ENCODE measurements around the gene DNAI1. TPM values are rescaled to one million over a fixed set of nuclear protein-coding genes. Genes with fewer than 3 reads are reported as not detected.
"Not testable (repeated sequence)": the region's sequence is repeated elsewhere in the genome, so short reads cannot be mapped to it uniquely, and the experiment has no call there.

DNAI1 gene
- total and polyA plus RNA-seq, 7 experiments from 2014 or later = not detected

DNA sequence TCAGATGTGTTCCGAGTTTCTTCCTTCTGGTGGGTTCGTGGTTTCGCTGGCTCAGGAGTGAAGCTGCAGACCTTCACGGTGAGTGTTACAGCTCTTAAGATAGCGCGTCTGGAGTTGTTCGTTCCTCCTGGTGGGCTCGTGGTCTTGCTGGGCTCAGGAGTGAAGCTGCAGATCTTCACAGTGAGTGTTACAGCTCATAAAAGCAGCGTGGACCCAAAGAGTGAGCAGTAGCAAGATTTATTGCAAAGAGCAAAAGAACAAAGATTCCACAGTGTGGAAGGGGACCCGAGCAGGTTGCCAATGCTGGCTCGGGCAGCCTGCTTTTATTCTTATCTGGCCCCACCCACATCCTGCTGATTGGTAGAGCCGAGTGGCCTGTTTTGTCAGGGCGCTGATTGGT is 23.0 kb downstream of the DNAI1 start:
- DNase-seq; H3K9me3 ChIP-seq (ENCODE audit: control insufficient read depth in 2 of 3, low read length in 3 of 3); H3K27me3 ChIP-seq (ENCODE audit: control insufficient read depth in 2 of 2, insufficient read depth in 2 of 2, low read length in 2 of 2); ATAC-seq; H3K36me3 Mint-ChIP-seq; H3K4me1 ChIP-seq (ENCODE audit: control insufficient read depth in 2 of 2, insufficient read depth in 2 of 2, low read length in 2 of 2); intact Hi-C loops (cut with micrococcal nuclease); CTCF ChIA-PET; H3K27ac ChIP-seq (ENCODE audit: low read depth, low read length); H3K36me3 ChIP-seq (ENCODE audit: control insufficient read depth in 2 of 3, insufficient read depth in 3 of 3, low read length in 3 of 3); H3K4me3 ChIP-seq (ENCODE audit: low read length); H3K4me3 Mint-ChIP-seq; H3K4me1 Mint-ChIP-seq; POLR2A ChIA-PET; H3K9me3 Mint-ChIP-seq: not testable (repeated sequence)
- Mint-ChIP-seq H3K27me3 (peaks cover under 1 to 15% (median 13%) of the 10 kb centered on the region in 5 donors), H3K27ac (peak overlapping the region in 1 of 9 donors; percentile 13)

DNA sequence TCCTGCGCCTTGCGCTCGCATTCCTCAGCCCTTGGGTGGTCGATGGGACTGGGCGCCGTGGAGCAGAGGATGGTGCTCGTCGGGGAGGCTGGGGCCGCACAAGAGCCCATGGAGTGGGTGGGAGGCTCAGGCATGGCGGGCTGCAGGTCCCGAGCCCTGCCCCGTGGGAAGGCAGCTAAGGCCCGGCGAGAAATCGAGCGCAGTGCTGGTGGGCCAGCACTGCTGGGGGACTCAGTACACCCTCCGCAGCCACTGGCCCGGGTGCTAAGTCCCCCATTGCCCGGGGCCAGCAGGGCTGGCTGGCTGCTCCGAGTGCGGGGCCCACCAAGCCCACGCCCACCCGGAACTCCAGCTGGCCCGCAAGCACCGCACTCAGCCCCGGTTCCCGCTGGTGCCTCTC is 24.1 kb downstream of the DNAI1 start:
- H3K4me1 ChIP-seq (ENCODE audit: control insufficient read depth in 2 of 2, insufficient read depth in 2 of 2, low read length in 2 of 2); POLR2A ChIA-PET; intact Hi-C loops (cut with micrococcal nuclease); H3K27ac ChIP-seq (ENCODE audit: low read depth, low read length); H3K4me1 Mint-ChIP-seq; H3K27me3 ChIP-seq (ENCODE audit: control insufficient read depth in 2 of 2, insufficient read depth in 2 of 2, low read length in 2 of 2); H3K9me3 Mint-ChIP-seq; H3K36me3 Mint-ChIP-seq; H3K9me3 ChIP-seq (ENCODE audit: control insufficient read depth in 2 of 3, low read length in 3 of 3); ATAC-seq; H3K4me3 ChIP-seq (ENCODE audit: low read length); DNase-seq; H3K27ac Mint-ChIP-seq; CTCF ChIA-PET; H3K4me3 Mint-ChIP-seq; H3K36me3 ChIP-seq (ENCODE audit: control insufficient read depth in 2 of 3, insufficient read depth in 3 of 3, low read length in 3 of 3): not testable (repeated sequence)
- H3K27me3 Mint-ChIP-seq = peaks cover 0 to 18% (median 12%) of the 10 kb centered on the region in 5 donors

DNA sequence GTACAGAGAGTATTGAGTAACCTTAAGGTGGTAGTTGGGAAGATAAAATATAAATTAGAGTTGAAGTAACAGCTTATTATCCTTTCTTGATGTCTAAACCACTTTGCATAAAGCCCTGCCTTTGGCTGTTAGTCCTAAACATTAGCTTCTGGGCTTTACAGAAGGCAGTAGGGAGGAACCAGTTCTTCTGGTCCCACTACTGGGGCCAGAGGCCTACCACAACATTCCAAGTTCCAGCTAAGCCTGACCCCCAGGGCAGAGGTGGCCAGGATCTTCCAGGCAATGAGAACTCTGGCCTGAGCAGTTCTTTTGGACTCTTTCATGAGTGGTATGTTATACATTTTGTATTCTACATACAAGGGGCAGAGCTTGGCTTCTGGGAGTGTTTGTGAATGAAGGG is 26.1 kb downstream of the DNAI1 start:
- H3K27me3 Mint-ChIP-seq = peaks cover 8 to 27% (median 20%) of the 10 kb centered on the region in 5 donors
- no peaks in the 10 kb centered on the region for H3K4me1 ChIP-seq (ENCODE audit: control insufficient read depth in 2 of 2, insufficient read depth in 2 of 2, low read length in 2 of 2)
- no peak overlapping the region for H3K4me3 Mint-ChIP-seq
- H3K36me3 ChIP-seq (ENCODE audit: control insufficient read depth in 2 of 3, insufficient read depth in 3 of 3, low read length in 3 of 3) = no peaks in the 10 kb centered on the region
- ChIA-PET POLR2A (no interaction called here), CTCF (no interaction called here)
- H3K4me3 ChIP-seq (ENCODE audit: low read length) = no peak overlapping the region
- ATAC-seq (no peak), DNase-seq (no peak)
- no peaks in the 10 kb centered on the region for H3K4me1 Mint-ChIP-seq
- no peaks in the 10 kb centered on the region for H3K36me3 Mint-ChIP-seq
- H3K27ac Mint-ChIP-seq = no peak overlapping the region
- no peaks in the 10 kb centered on the region for H3K9me3 ChIP-seq (ENCODE audit: control insufficient read depth in 2 of 3, low read length in 3 of 3)
- intact Hi-C loops (cut with micrococcal nuclease) = no loop called here
- H3K27me3 ChIP-seq (ENCODE audit: control insufficient read depth in 2 of 2, insufficient read depth in 2 of 2, low read length in 2 of 2) = no peaks in the 10 kb centered on the region
- H3K9me3 Mint-ChIP-seq = no peaks in the 10 kb centered on the region
- H3K27ac ChIP-seq (ENCODE audit: low read depth, low read length) = no peak overlapping the region

GRCh38 chr9:34485822-34486221 is 27.2 kb downstream of the DNAI1 start:
- POLR2A ChIA-PET = no interaction called here
- ATAC-seq = no peak
- CTCF ChIA-PET = no interaction called here

GRCh38 chr9:34486572-34486971 is 28.0 kb downstream of the DNAI1 start:
- Histone ChIP-seq H3K36me3 (ENCODE audit: control insufficient read depth in 2 of 3, insufficient read depth in 3 of 3, low read length in 3 of 3) (no peaks in the 10 kb centered on the region), H3K9me3 (ENCODE audit: control insufficient read depth in 2 of 3, low read length in 3 of 3) (no peaks in the 10 kb centered on the region), H3K4me3 (ENCODE audit: low read length) (no peak overlapping the region), H3K27me3 (ENCODE audit: control insufficient read depth in 2 of 2, insufficient read depth in 2 of 2, low read length in 2 of 2) (no peaks in the 10 kb centered on the region), H3K27ac (ENCODE audit: low read depth, low read length) (no peak overlapping the region), H3K4me1 (ENCODE audit: control insufficient read depth in 2 of 2, insufficient read depth in 2 of 2, low read length in 2 of 2) (no peaks in the 10 kb centered on the region)
- intact Hi-C loops (cut with micrococcal nuclease) = no loop called here
- Mint-ChIP-seq H3K9me3 (no peaks in the 10 kb centered on the region), H3K4me3 (no peak overlapping the region), H3K27me3 (peaks cover 10 to 29% (median 23%) of the 10 kb centered on the region in 5 donors), H3K4me1 (no peaks in the 10 kb centered on the region), H3K27ac (no peak overlapping the region), H3K36me3 (no peaks in the 10 kb centered on the region)
- ChIA-PET CTCF (no interaction called here), POLR2A (no interaction called here)
- ATAC-seq = no peak
- no peak for DNase-seq

More at GRCh38 chr9:34485822-34486221, 27.2 kb downstream of the DNAI1 start:
- Mint-ChIP-seq H3K36me3 (no peaks in the 10 kb centered on the region), H3K4me3 (no peak overlapping the region), H3K9me3 (no peaks in the 10 kb centered on the region), H3K27ac (no peak overlapping the region), H3K4me1 (no peaks in the 10 kb centered on the region), H3K27me3 (peaks cover 8 to 29% (median 19%) of the 10 kb centered on the region in 5 donors)
- Histone ChIP-seq H3K4me1 (ENCODE audit: control insufficient read depth in 2 of 2, insufficient read depth in 2 of 2, low read length in 2 of 2) (no peaks in the 10 kb centered on the region), H3K27ac (ENCODE audit: low read depth, low read length) (no peak overlapping the region), H3K4me3 (ENCODE audit: low read length) (no peak overlapping the region), H3K36me3 (ENCODE audit: control insufficient read depth in 2 of 3, insufficient read depth in 3 of 3, low read length in 3 of 3) (no peaks in the 10 kb centered on the region), H3K27me3 (ENCODE audit: control insufficient read depth in 2 of 2, insufficient read depth in 2 of 2, low read length in 2 of 2) (no peaks in the 10 kb centered on the region), H3K9me3 (ENCODE audit: control insufficient read depth in 2 of 3, low read length in 3 of 3) (no peaks in the 10 kb centered on the region)
- intact Hi-C loops (cut with micrococcal nuclease) = no loop called here
- no peak for DNase-seq

- CTCF ChIA-PET = interaction anchor here (0.6 to 1.5 kb wide), 2 partner anchors 10 to 23 kb away, joined by 3 to 6 read pairs; no protein-coding TSS in a partner anchor
- Histone ChIP-seq H3K4me3 (ENCODE audit: low read length) (no peak overlapping the region), H3K27ac (ENCODE audit: low read depth, low read length) (no peak overlapping the region), H3K27me3 (ENCODE audit: control insufficient read depth in 2 of 2, insufficient read depth in 2 of 2, low read length in 2 of 2) (no peaks in the 10 kb centered on the region), H3K36me3 (ENCODE audit: control insufficient read depth in 2 of 3, insufficient read depth in 3 of 3, low read length in 3 of 3) (no peaks in the 10 kb centered on the region), H3K4me1 (ENCODE audit: control insufficient read depth in 2 of 2, insufficient read depth in 2 of 2, low read length in 2 of 2) (no peaks in the 10 kb centered on the region), H3K9me3 (ENCODE audit: control insufficient read depth in 2 of 3, low read length in 3 of 3) (no peaks in the 10 kb centered on the region)
- intact Hi-C loops (cut with micrococcal nuclease) = no loop called here
- Mint-ChIP-seq H3K27ac (no peak overlapping the region), H3K27me3 (peaks cover 15 to 34% (median 23%) of the 10 kb centered on the region in 5 donors), H3K9me3 (peaks cover 0 to 2% (median 0%) of the 10 kb centered on the region in 11 donors), H3K4me1 (no peaks in the 10 kb centered on the region), H3K36me3 (no peaks in the 10 kb centered on the region), H3K4me3 (no peak overlapping the region)
- DNase-seq = no peak
- no peak for ATAC-seq
- POLR2A ChIA-PET = no interaction called here
Measured at GRCh38 chr9:34490360-34490759, 31.8 kb downstream of the DNAI1 start.

GRCh38 chr9:34490760-34491159 is 32.2 kb downstream of the DNAI1 start:
- Mint-ChIP-seq H3K36me3 (no peaks in the 10 kb centered on the region), H3K4me1 (no peaks in the 10 kb centered on the region), H3K4me3 (no peak overlapping the region), H3K27ac (no peak overlapping the region), H3K27me3 (peaks cover 15 to 34% (median 20%) of the 10 kb centered on the region in 5 donors), H3K9me3 (peaks cover 0 to 2% (median 0%) of the 10 kb centered on the region in 11 donors)
- ChIA-PET POLR2A (no interaction called here), CTCF (interaction anchor here (0.6 to 1.5 kb wide), 2 partner anchors 10 to 23 kb away, joined by 3 to 6 read pairs; no protein-coding TSS in a partner anchor)
- no peak overlapping the region for H3K27ac ChIP-seq (ENCODE audit: low read depth, low read length)
- no peaks in the 10 kb centered on the region for H3K4me1 ChIP-seq (ENCODE audit: control insufficient read depth in 2 of 2, insufficient read depth in 2 of 2, low read length in 2 of 2)
- intact Hi-C loops (cut with micrococcal nuclease) = no loop called here
- no peaks in the 10 kb centered on the region for H3K9me3 ChIP-seq (ENCODE audit: control insufficient read depth in 2 of 3, low read length in 3 of 3)
- no peak for DNase-seq
- no peaks in the 10 kb centered on the region for H3K36me3 ChIP-seq (ENCODE audit: control insufficient read depth in 2 of 3, insufficient read depth in 3 of 3, low read length in 3 of 3)
- no peak overlapping the region for H3K4me3 ChIP-seq (ENCODE audit: low read length)
- no peak for ATAC-seq
- no peaks in the 10 kb centered on the region for H3K27me3 ChIP-seq (ENCODE audit: control insufficient read depth in 2 of 2, insufficient read depth in 2 of 2, low read length in 2 of 2)
